ENCODE measurements around the gene NNMT.

The NNMT gene

DNA sequence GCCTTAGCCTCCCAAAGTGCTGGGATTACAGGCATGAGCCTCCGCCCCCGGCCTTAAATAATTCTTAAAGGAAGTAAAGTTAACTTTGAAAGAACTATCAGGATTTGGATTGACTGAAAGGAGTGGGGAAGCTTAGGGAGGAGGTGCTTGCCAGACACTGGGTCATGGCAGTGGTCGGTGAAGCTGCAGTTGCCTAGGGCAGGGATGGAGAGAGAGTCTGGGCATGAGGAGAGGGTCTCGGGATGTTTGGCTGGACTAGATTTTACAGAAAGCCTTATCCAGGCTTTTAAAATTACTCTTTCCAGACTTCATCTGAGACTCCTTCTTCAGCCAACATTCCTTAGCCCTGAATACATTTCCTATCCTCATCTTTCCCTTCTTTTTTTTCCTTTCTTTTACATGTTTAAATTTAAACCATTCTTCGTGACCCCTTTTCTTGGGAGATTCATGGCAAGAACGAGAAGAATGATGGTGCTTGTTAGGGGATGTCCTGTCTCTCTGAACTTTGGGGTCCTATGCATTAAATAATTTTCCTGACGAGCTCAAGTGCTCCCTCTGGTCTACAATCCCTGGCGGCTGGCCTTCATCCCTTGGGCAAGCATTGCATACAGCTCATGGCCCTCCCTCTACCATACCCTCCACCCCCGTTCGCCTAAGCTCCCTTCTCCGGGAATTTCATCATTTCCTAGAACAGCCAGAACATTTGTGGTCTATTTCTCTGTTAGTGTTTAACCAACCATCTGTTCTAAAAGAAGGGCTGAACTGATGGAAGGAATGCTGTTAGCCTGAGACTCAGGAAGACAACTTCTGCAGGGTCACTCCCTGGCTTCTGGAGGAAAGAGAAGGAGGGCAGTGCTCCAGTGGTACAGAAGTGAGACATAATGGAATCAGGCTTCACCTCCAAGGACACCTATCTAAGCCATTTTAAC, at the start of gene NNMT:
NNMT (plus strand) TSS at position 724 of the 929 bp plus-strand sequence; CDS start at position 882, 158 bp downstream.
- Histone ChIP-seq H3F3A (ENCODE audit: control insufficient read depth, insufficient read depth) (no peaks in the 10 kb centered on the region), H3K9me3 (ENCODE audit: control insufficient read depth, insufficient read depth, low read length) (no peaks in the 10 kb centered on the region), H3K9me2 (replicated peaks; ENCODE audit: control insufficient read depth, low read length) (no peaks in the 10 kb centered on the region), H3K4me1 (ENCODE audit: control insufficient read depth, low read length) (no peaks in the 10 kb centered on the region), H3K27me3 (ENCODE audit: control insufficient read depth, low read length) (peaks cover 4% of the 10 kb centered on the region), H3K27ac (ENCODE audit: low read depth, low read length) (no peak within 1 kb of the TSS), H3K36me3 (ENCODE audit: control insufficient read depth, low read length) (no peaks in the 10 kb centered on the region), H3K4me2 (ENCODE audit: low read length) (no peak within 1 kb of the TSS), H4K20me1 (ENCODE audit: control insufficient read depth, insufficient read depth, low read depth, low read length) (no peaks in the 10 kb centered on the region), H3K4me3 (ENCODE audit: low read length) (no peak within 1 kb of the TSS), H3K79me2 (ENCODE audit: control insufficient read depth, low read length) (no peaks in the 10 kb centered on the region)
- TF ChIP-seq, protein P1, sequence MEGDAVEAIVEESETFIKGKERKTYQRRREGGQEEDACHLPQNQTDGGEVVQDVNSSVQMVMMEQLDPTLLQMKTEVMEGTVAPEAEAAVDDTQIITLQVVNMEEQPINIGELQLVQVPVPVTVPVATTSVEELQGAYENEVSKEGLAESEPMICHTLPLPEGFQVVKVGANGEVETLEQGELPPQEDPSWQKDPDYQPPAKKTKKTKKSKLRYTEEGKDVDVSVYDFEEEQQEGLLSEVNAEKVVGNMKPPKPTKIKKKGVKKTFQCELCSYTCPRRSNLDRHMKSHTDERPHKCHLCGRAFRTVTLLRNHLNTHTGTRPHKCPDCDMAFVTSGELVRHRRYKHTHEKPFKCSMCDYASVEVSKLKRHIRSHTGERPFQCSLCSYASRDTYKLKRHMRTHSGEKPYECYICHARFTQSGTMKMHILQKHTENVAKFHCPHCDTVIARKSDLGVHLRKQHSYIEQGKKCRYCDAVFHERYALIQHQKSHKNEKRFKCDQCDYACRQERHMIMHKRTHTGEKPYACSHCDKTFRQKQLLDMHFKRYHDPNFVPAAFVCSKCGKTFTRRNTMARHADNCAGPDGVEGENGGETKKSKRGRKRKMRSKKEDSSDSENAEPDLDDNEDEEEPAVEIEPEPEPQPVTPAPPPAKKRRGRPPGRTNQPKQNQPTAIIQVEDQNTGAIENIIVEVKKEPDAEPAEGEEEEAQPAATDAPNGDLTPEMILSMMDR (IDR thresholded peaks at IDR 0.05; ENCODE audit: low read depth, low read length, poor library complexity, severe bottlenecking) = no peak
- TF ChIP-seq EZH2phosphoT487 (IDR thresholded peaks at IDR 0.05; ENCODE audit: borderline replicate concordance, low read length) = no peak

DNA sequence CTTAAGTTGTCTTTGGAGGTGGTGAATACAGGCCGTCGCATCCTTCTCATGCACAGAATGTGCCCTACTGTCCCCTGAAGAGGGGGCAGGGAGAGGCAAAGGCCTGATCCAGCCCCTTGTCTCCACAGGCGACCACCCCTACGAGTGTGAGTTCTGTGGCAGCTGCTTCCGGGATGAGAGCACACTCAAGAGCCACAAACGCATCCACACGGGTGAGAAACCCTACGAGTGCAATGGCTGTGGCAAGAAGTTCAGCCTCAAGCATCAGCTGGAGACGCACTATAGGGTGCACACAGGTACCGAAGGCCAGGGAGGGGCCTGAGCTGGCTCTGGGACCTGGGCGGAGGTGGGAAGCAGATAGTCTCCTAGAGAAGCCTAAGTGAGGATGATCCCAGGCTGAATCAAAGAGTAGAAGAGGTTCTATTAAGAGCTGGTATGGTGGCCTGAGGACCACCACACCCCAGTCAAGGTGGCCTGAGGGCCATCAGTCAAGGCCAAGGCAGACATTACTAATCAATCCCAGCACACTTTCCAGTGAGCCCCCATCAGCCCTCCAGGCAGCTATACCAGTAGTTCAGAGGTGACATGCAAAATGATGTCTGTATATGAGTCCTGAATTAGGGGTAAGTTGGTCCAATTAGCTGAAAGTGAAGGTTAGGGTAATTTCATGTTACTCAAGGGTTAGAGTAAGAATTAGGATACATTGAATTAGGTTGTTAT, 49.0 kb upstream of the NNMT start:
- H3K27me3 ChIP-seq (ENCODE audit: control insufficient read depth, low read length) = no peaks in the 10 kb centered on the region
- TF ChIP-seq, protein P1 (IDR thresholded peaks at IDR 0.05; ENCODE audit: low read depth, low read length, poor library complexity, severe bottlenecking) = no peak
- no peak for TF ChIP-seq EZH2phosphoT487 (IDR thresholded peaks at IDR 0.05; ENCODE audit: borderline replicate concordance, low read length)
- no peaks in the 10 kb centered on the region for H3K36me3 ChIP-seq (ENCODE audit: control insufficient read depth, low read length)
- no peaks in the 10 kb centered on the region for H3K9me2 ChIP-seq (replicated peaks; ENCODE audit: control insufficient read depth, low read length)
- no peaks in the 10 kb centered on the region for H3K9me3 ChIP-seq (ENCODE audit: control insufficient read depth, insufficient read depth, low read length)
- 0 out of 2 replicates have a peak, but pooled peaks cover 4% of the 10 kb centered on the region for H3K4me1 ChIP-seq (ENCODE audit: control insufficient read depth, low read length)
- H3K4me2 ChIP-seq (ENCODE audit: low read length) = no peak overlapping the region
- H3K27ac ChIP-seq (ENCODE audit: low read depth, low read length) = no peak overlapping the region
- no peaks in the 10 kb centered on the region for H4K20me1 ChIP-seq (ENCODE audit: control insufficient read depth, insufficient read depth, low read depth, low read length)
- H3K79me2 ChIP-seq (ENCODE audit: control insufficient read depth, low read length) = no peaks in the 10 kb centered on the region
- no peaks in the 10 kb centered on the region for H3F3A ChIP-seq (ENCODE audit: control insufficient read depth, insufficient read depth)
- H3K4me3 ChIP-seq (ENCODE audit: low read length) = no peak overlapping the region

DNA sequence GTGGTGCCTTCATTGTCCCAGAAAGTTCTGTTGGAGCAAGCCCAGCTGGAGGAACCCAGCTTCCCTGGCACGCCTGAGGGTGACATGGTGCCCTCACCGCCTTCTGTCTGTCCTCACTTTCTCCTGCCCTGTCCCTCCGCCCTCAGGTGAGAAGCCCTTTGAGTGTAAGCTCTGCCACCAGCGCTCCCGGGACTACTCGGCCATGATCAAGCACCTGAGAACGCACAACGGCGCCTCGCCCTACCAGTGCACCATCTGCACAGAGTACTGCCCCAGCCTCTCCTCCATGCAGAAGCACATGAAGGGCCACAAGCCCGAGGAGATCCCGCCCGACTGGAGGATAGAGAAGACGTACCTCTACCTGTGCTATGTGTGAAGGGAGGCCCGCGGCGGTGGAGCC, 46.0 kb upstream of the NNMT start:
- Histone ChIP-seq H4K20me1 (ENCODE audit: control insufficient read depth, insufficient read depth, low read depth, low read length) (no peaks in the 10 kb centered on the region), H3K4me1 (ENCODE audit: control insufficient read depth, low read length) (0 out of 2 replicates have a peak, but pooled peaks cover 4% of the 10 kb centered on the region), H3K4me2 (ENCODE audit: low read length) (no peak overlapping the region), H3K27ac (ENCODE audit: low read depth, low read length) (no peak overlapping the region), H3F3A (ENCODE audit: control insufficient read depth, insufficient read depth) (no peaks in the 10 kb centered on the region), H3K79me2 (ENCODE audit: control insufficient read depth, low read length) (no peaks in the 10 kb centered on the region), H3K27me3 (ENCODE audit: control insufficient read depth, low read length) (no peaks in the 10 kb centered on the region), H3K4me3 (ENCODE audit: low read length) (no peak overlapping the region), H3K9me2 (replicated peaks; ENCODE audit: control insufficient read depth, low read length) (no peaks in the 10 kb centered on the region), H3K9me3 (ENCODE audit: control insufficient read depth, insufficient read depth, low read length) (no peaks in the 10 kb centered on the region), H3K36me3 (ENCODE audit: control insufficient read depth, low read length) (no peaks in the 10 kb centered on the region)
- no peak for TF ChIP-seq EZH2phosphoT487 (IDR thresholded peaks at IDR 0.05; ENCODE audit: borderline replicate concordance, low read length)
- TF ChIP-seq, protein P1 (IDR thresholded peaks at IDR 0.05; ENCODE audit: low read depth, low read length, poor library complexity, severe bottlenecking) = no peak
